Right lobe of liver (tissue), 4 donors: ENCODE results near the gene POLR3F.

Experiments used
- POLR2A ChIP-seq: fragments of 450-650 bp; IDR thresholded peaks from one replicate; pipeline ENCODE4 v1.6.1; 2017; ENCODE audit warnings: antibody characterized with exemption, mild to moderate bottlenecking
- TF ChIP-seq, protein P1 (sequence below), 4 donors: fragments of 200-600 bp in 3 of 4; fragments of 450-650 bp in 1 of 4; IDR thresholded peaks; one replicate each; pipeline versions ENCODE4 v1.5.1 to v1.8.0; 2016 to 2022; ENCODE audit warnings: antibody characterized with exemption in 4 of 4, mild to moderate bottlenecking in 2 of 4
- donor health status: DM: no; HTN: no; CAD: no.
- donor health status: DM: no; HTN: no; CAD: no.
- donor health status: DM: no; HTN: yes; CAD: no.

DNA sequence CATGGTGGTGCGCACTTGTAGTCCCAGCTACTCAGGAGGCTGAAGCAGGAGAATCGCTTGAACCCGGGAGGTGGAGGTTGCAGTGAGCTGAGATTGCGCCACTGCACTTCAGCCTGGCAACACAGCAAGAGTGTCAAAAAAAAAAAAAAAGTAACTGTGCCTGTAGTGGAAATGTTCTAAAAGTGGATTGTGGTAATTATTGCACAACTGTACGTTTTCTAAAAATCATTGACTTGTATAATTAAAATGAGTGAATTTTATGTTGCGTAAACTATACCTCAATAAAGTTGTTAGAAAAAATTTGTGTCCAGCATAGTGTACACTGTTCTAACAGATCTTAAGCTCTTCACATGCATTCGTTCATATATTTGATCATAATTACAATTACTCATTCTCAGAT is 46.0 kb downstream of the POLR3F start:
- TF ChIP-seq, protein P1, sequence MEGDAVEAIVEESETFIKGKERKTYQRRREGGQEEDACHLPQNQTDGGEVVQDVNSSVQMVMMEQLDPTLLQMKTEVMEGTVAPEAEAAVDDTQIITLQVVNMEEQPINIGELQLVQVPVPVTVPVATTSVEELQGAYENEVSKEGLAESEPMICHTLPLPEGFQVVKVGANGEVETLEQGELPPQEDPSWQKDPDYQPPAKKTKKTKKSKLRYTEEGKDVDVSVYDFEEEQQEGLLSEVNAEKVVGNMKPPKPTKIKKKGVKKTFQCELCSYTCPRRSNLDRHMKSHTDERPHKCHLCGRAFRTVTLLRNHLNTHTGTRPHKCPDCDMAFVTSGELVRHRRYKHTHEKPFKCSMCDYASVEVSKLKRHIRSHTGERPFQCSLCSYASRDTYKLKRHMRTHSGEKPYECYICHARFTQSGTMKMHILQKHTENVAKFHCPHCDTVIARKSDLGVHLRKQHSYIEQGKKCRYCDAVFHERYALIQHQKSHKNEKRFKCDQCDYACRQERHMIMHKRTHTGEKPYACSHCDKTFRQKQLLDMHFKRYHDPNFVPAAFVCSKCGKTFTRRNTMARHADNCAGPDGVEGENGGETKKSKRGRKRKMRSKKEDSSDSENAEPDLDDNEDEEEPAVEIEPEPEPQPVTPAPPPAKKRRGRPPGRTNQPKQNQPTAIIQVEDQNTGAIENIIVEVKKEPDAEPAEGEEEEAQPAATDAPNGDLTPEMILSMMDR (IDR thresholded peaks at IDR 0.05), result no peak
- no peak for TF ChIP-seq POLR2A
